Thoracic aorta (tissue), 2 donors: Measurements from ENCODE around the gene GPD1L. TPM values are rescaled to one million over a fixed set of nuclear protein-coding genes. Genes with fewer than 3 reads are reported as not detected.

Experiments used
- ATAC-seq: fragments of 150-250 bp; one replicate; pipeline ENCODE4 v1.8.0; 2017; ENCODE audit warnings: low read depth; ENCODE audit not compliant: insufficient number of reproducible peaks, low FRiP score
- DNase-seq: peaks from one replicate; pipeline ENCODE4 v3.0.0-alpha.2; 2020; ENCODE audit warnings: low spot score
- H3K27ac ChIP-seq, 2 donors: fragments of 200-600 bp; sonication (generic); 1 replicate in 1 of 2; 2 replicates in 1 of 2; pipeline ENCODE4 v1.5.1; 2016; ENCODE audit warnings: mild to moderate bottlenecking in 2 of 2, moderate library complexity in 2 of 2
- H3K27me3 ChIP-seq: fragments of 200-600 bp; sonication (generic); replicated peaks from 2 replicates; pipeline ENCODE4 v1.6.0; 2016; ENCODE audit warnings: mild to moderate bottlenecking; ENCODE audit not compliant: insufficient read depth
- H3K36me3 ChIP-seq: fragments of 200-600 bp; sonication (generic); one replicate; pipeline ENCODE4 v1.5.1; 2016
- H3K4me1 ChIP-seq, 2 donors: fragments of 200-600 bp; sonication (generic); 1 replicate in 1 of 2; 2 replicates in 1 of 2; pipeline versions ENCODE4 v1.5.1 to v1.6.0; 2016; ENCODE audit warnings: low read depth in 2 of 2, mild to moderate bottlenecking in 1 of 2; ENCODE audit not compliant: control insufficient read depth in 1 of 2
- H3K4me3 ChIP-seq: fragments of 200-600 bp; sonication (generic); 2 replicates; pipeline ENCODE4 v1.5.1; 2016; ENCODE audit warnings: mild to moderate bottlenecking
- H3K9me3 ChIP-seq: fragments of 200-600 bp; sonication (generic); 2 replicates; pipeline ENCODE4 v1.5.1; 2016
- total RNA-seq, 2 donors: library from RNA; depleted of rRNA; stranded (reverse); fragments of >200 nt; gene quantifications; one replicate each; pipeline versions ENCODE4 v1.1.0 to v1.2.3, GENCODE V29; 2016
- TF ChIP-seq, protein P1 (sequence below): fragments of 200-600 bp; sonication (generic); IDR thresholded peaks from one replicate; pipeline ENCODE4 v1.5.1; 2019; ENCODE audit warnings: antibody characterized with exemption

Gene GPD1L
- total RNA-seq, 2 donors from 2014 or later: 32.8 to 49.1 TPM

DNA sequence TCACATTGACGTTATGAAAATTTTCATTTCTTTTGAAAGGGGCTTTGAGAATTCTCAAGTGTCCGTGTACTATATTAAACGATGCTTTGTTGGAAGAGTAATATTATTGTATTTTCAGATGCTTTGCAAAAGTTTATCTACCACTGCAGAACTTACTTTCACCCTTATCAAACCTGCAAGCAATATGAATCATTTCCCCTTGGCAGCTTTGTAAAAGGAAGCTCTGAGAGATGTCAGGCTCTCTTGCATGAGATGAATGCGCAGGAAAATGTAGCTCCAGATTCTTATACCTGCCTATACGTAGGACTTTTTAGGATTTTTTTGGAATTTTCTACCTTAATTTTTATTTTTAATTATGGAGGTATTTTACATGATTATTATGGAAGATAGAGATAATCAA is 34.5 kb downstream of the GPD1L start:
- Histone ChIP-seq H3K27ac (no peak overlapping the region), H3K9me3 (no peaks in the 10 kb centered on the region), H3K27me3 (no peaks in the 10 kb centered on the region), H3K4me3 (no peak overlapping the region), H3K36me3 (peaks cover 3% of the 10 kb centered on the region), H3K4me1 (no peaks in the 10 kb centered on the region)
- ATAC-seq (no peak), DNase-seq (no peak)
- TF ChIP-seq, protein P1, sequence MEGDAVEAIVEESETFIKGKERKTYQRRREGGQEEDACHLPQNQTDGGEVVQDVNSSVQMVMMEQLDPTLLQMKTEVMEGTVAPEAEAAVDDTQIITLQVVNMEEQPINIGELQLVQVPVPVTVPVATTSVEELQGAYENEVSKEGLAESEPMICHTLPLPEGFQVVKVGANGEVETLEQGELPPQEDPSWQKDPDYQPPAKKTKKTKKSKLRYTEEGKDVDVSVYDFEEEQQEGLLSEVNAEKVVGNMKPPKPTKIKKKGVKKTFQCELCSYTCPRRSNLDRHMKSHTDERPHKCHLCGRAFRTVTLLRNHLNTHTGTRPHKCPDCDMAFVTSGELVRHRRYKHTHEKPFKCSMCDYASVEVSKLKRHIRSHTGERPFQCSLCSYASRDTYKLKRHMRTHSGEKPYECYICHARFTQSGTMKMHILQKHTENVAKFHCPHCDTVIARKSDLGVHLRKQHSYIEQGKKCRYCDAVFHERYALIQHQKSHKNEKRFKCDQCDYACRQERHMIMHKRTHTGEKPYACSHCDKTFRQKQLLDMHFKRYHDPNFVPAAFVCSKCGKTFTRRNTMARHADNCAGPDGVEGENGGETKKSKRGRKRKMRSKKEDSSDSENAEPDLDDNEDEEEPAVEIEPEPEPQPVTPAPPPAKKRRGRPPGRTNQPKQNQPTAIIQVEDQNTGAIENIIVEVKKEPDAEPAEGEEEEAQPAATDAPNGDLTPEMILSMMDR: no peak

DNA sequence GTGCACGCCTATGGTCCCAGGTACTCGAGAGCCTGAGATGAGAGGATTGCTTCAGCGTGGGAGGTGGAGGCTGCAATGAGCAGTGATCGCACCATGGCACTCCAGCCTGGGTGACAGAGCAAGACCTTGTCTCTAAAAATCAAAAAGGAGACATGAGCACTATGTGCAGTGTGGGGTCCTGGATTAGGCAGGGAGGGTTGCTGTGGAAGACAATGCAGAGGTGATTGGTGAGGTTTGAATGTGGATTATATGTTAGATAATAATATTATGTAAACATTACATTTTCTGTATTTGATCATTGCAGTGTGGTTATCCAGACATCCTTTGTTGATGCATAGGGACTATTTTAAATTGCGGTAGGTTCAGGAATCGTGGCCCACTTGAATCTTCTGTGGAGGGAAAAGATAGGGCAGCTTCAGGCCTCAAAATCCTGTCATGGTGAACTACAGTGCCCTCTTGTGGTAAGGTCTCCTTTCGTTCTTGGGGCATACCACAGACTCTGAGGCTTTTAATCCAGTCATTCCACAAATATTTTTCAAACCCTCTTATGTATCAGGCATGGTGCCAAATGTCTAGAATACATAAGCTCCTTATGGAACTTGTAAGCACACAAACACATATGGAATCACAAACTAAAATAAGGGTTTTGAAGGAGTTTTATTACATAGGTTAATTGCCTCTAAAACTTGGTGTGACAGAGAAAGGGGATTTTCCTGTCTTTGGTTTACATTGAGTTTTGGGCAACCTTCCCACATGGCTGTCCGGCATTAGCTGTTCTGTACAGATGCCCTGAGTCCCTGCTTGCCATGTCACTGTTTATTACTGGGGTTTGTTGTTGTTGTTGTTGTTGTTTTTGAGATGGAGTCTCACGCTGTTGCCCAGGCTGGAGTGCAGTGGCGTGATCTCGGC is 37.7 kb downstream of the GPD1L start:
- Histone ChIP-seq H3K27ac (no peak overlapping the region), H3K27me3 (no peaks in the 10 kb centered on the region), H3K4me3 (no peak overlapping the region), H3K36me3 (peaks cover 3% of the 10 kb centered on the region), H3K4me1 (no peaks in the 10 kb centered on the region), H3K9me3 (no peaks in the 10 kb centered on the region)
- DNase-seq (peak; percentile 7), ATAC-seq (no peak)
- TF ChIP-seq, protein P1: peak; percentile 76

DNA sequence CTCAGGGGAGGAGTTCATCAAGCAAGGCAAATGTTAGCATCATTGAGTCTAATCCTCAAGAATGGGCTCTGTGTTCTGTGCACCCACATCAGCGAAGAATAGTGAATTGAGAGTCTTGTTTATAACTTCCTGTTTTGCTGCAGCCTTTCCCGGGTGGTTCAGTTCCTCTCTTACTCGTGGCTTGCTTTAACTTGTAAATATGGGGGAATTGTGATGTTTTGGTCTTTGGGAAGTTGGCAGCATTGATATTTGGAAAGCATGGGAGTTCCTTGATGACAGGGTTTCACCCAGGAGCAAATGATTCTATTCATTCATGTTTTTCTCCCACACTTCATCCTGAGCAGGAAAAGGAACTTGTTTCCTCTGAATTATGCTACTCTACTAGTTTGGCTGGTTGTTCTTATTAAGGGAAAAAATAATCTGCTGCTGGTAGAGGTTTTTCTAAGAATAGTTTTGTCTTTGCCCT is 40.4 kb downstream of the GPD1L start:
- Histone ChIP-seq H3K36me3 (no peaks in the 10 kb centered on the region), H3K27ac (no peak overlapping the region), H3K9me3 (no peaks in the 10 kb centered on the region), H3K4me3 (no peak overlapping the region), H3K4me1 (no peaks in the 10 kb centered on the region), H3K27me3 (no peaks in the 10 kb centered on the region)
- ATAC-seq (no peak), DNase-seq (no peak)
- TF ChIP-seq, protein P1: no peak

DNA sequence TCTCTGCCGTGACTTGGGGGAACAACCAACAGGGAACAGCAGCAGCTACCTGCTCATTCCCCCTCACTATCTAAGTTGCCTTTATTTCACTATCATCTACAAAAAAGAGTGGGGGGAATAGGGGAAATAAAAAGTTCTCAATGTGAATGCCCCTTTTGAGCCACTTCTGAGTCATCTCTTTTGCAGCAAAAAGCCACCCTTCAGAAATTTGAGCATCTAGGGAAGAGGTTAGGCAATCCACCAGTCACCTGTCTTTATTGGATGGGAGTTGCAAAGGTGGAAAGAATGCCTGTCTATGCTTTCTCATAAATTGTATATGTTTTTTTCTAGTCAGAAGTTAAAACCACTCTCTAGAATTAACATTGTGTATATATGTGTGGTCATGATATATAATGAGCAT is 41.1 kb downstream of the GPD1L start:
- H3K27ac ChIP-seq: no peak overlapping the region
- no peaks in the 10 kb centered on the region for H3K27me3 ChIP-seq
- no peaks in the 10 kb centered on the region for H3K36me3 ChIP-seq
- TF ChIP-seq, protein P1: no peak
- DNase-seq: no peak
- no peaks in the 10 kb centered on the region for H3K4me1 ChIP-seq
- ATAC-seq: no peak
- no peak overlapping the region for H3K4me3 ChIP-seq
- no peaks in the 10 kb centered on the region for H3K9me3 ChIP-seq

DNA sequence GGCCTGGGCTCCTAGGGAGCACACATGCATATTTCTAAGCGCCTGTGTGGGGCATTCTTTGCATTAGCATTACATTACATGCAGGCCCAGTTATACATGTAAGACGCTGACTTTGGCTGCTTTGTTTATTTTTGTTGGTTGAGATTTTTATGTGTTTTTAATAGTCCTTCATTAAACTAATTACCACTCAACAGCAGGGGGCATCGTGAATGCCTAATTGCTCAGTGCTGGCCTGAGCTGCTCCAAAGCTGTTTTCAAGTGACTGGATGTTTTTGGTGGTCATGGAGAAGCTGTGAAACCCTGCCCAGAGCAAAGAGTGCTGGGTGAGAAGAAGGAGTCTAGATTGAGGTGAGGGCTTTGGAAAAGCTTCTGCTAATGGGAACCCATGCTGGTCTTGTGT is 41.5 kb downstream of the GPD1L start:
- ATAC-seq: no peak
- no peak for DNase-seq
- TF ChIP-seq, protein P1: no peak
- Histone ChIP-seq H3K9me3 (no peaks in the 10 kb centered on the region), H3K27me3 (no peaks in the 10 kb centered on the region), H3K4me1 (no peaks in the 10 kb centered on the region), H3K36me3 (no peaks in the 10 kb centered on the region), H3K27ac (no peak overlapping the region), H3K4me3 (no peak overlapping the region)
